Measurements from ENCODE around the gene SEL1L3. TPM values are rescaled to one million over a fixed set of nuclear protein-coding genes. Genes with fewer than 3 reads are reported as not detected.

Gene SEL1L3
- total and polyA plus RNA-seq, 2 of the 13 experiments (the other 11 are each of a cell fraction or from before 2014, with no cell fraction given) = 0.28 to 1.1 TPM

DNA sequence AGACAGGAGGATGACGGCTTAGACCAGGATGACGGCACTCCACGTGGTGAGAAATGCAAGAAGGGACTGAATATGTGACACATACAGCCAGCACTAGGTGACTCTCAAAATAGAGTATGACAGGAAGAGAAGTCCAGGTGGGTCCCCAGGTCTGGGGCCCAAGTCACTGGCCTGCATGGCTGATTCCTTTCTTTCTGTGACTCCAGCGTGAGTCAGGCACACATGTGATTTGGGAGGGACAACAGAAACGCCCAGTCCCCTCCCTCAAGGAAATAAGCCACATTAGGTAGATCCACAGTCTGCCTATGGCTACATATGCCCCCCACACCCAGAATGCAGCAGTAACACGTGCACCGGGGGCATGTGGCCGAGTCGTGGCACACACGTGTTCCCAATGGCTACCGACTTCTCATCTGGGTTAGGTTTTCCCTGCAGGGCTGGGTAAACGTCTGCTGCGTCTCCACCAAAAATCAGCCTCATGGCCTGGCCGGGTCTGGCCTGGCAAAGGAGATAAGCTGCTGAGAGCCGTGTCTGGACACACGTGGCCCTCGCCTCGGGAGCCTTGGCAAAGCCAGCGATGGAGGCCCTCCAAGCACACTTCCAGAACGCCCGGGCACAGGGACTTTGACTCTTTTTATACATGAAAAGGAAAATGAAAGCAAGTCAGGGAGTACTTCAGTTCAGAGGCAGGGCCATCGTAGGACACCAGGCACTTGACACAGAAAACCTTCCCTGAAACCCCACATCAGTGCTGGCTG, 19.3 kb downstream of the SEL1L3 start:
- no peak for FAIRE-seq
- H2AFZ ChIP-seq (ENCODE audit: low read length) = no peak overlapping the region
- DNase-seq (ENCODE audit: low spot score) = no peak
- BruUV-seq (replicated peaks) = no TSS peak
- POLR2A ChIA-PET = no interaction called here
- CTCF ChIA-PET (ENCODE audit: low intra/inter-chr PET ratio, low total read pairs) = no interaction called here
- H3K9me3 ChIP-seq (ENCODE audit: low read length) = no peaks in the 10 kb centered on the region
- in situ Hi-C loops (cut with HindIII; ENCODE audit: extremely low pct_ligation_motif_present, low pct_unique_long_range_greater_than_20kb) (no loop called here), intact Hi-C loops (cut with micrococcal nuclease; ENCODE audit: unreplicated experiment) (no loop called here)
- no peak for TF ChIP-seq NR3C1 (CRISPR knock-in tag; IDR thresholded peaks at IDR 0.05)
- TF ChIP-seq, protein P1, sequence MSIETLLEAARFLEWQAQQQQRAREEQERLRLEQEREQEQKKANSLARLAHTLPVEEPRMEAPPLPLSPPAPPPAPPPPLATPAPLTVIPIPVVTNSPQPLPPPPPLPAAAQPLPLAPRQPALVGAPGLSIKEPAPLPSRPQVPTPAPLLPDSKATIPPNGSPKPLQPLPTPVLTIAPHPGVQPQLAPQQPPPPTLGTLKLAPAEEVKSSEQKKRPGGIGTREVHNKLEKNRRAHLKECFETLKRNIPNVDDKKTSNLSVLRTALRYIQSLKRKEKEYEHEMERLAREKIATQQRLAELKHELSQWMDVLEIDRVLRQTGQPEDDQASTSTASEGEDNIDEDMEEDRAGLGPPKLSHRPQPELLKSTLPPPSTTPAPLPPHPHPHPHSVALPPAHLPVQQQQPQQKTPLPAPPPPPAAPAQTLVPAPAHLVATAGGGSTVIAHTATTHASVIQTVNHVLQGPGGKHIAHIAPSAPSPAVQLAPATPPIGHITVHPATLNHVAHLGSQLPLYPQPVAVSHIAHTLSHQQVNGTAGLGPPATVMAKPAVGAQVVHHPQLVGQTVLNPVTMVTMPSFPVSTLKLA (IDR thresholded peaks at IDR 0.05) = peak; percentile 72
- 0 out of 2 replicates have a peak overlapping the region, but pooled peaks have one; percentile 12 for H3K4me2 ChIP-seq (ENCODE audit: low read depth, low read length)
- no peaks in the 10 kb centered on the region for H3K36me3 ChIP-seq (replicated peaks in 1 of 2; ENCODE audit: control insufficient read depth in 1 of 2, insufficient read depth in 2 of 2, low read length in 2 of 2)
- H3K27ac ChIP-seq (ENCODE audit: extremely low read length, insufficient read depth, low read length) = no peak overlapping the region
- H3K27me3 ChIP-seq (ENCODE audit: control insufficient read depth in 1 of 2, insufficient read depth in 2 of 2, low read length in 2 of 2) = no peaks in the 10 kb centered on the region
- no peaks in the 10 kb centered on the region for H3K79me2 ChIP-seq (ENCODE audit: insufficient read depth, low read length)
- peak; percentile 41; the same call in 1 of the 3 replicates for ATAC-seq
- H4K20me1 ChIP-seq (ENCODE audit: insufficient read depth, low read length) = no peaks in the 10 kb centered on the region
- H3K4me3 ChIP-seq (replicated peaks in 1 of 3; ENCODE audit: insufficient read depth in 1 of 3, low read depth in 2 of 3, low read length in 3 of 3) = no peak overlapping the region
- H3K9ac ChIP-seq (ENCODE audit: insufficient read depth, low read depth, low read length) = no peak overlapping the region
- 39% methylated on average over 10 of the region's 22 CpGs for WGBS (ENCODE audit: low lambda C conversion rate)
- H3K4me1 ChIP-seq (ENCODE audit: insufficient read depth, low read length) = no peaks in the 10 kb centered on the region

DNA sequence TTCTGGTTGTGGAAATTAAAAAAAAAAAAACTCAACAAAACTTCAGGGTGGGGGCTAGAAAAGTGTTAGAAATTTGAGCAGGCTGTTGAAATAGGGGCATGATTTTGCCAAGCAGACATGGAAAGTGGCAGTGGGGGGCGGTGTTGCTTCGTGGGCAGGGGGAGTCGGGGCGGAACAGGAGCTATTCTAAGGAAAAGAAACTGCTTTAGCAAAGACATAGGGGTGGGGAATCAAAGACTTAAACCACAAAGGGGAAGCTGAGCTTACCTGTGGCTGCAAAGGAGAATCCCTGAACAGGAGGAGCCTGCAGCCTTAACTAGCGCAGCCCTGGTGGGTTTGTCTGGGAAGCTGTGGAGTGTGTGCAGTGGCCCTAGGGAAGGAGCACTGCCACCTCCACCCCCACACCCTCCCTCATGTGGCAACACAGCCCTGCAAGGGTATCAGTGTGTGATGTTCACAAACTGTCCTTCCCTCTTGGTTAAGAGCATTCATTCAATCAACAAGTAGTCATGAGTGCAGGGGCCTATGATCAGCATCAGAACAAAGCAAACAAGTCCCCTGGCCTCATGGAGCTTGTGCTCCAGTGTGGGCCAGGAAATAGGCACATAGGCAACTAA, 20.5 kb downstream of the SEL1L3 start:
- ChIA-PET CTCF (ENCODE audit: low intra/inter-chr PET ratio, low total read pairs) (no interaction called here), POLR2A (no interaction called here)
- H3K36me3 ChIP-seq (replicated peaks in 1 of 2; ENCODE audit: control insufficient read depth in 1 of 2, insufficient read depth in 2 of 2, low read length in 2 of 2) = no peaks in the 10 kb centered on the region
- H3K4me2 ChIP-seq (ENCODE audit: low read depth, low read length) = no peak overlapping the region
- BruUV-seq (replicated peaks) = no TSS peak
- WGBS (ENCODE audit: low lambda C conversion rate) = 79% methylated on average over 5 of the region's 5 CpGs
- H3K4me3 ChIP-seq (replicated peaks in 1 of 3; ENCODE audit: insufficient read depth in 1 of 3, low read depth in 2 of 3, low read length in 3 of 3) = no peak overlapping the region
- no peaks in the 10 kb centered on the region for H3K9me3 ChIP-seq (ENCODE audit: low read length)
- FAIRE-seq (no peak), DNase-seq (ENCODE audit: low spot score) (no peak), ATAC-seq (no peak)
- H3K27me3 ChIP-seq (ENCODE audit: control insufficient read depth in 1 of 2, insufficient read depth in 2 of 2, low read length in 2 of 2) = no peaks in the 10 kb centered on the region
- H4K20me1 ChIP-seq (ENCODE audit: insufficient read depth, low read length) = no peaks in the 10 kb centered on the region
- no peaks in the 10 kb centered on the region for H3K79me2 ChIP-seq (ENCODE audit: insufficient read depth, low read length)
- no peak overlapping the region for H3K27ac ChIP-seq (ENCODE audit: extremely low read length, insufficient read depth, low read length)
- no peak overlapping the region for H3K9ac ChIP-seq (ENCODE audit: insufficient read depth, low read depth, low read length)
- no peaks in the 10 kb centered on the region for H3K4me1 ChIP-seq (ENCODE audit: insufficient read depth, low read length)
- TF ChIP-seq ZNF792 (CRISPR knock-in tag; IDR thresholded peaks at IDR 0.05) = no peak
- TF ChIP-seq, protein P2, sequence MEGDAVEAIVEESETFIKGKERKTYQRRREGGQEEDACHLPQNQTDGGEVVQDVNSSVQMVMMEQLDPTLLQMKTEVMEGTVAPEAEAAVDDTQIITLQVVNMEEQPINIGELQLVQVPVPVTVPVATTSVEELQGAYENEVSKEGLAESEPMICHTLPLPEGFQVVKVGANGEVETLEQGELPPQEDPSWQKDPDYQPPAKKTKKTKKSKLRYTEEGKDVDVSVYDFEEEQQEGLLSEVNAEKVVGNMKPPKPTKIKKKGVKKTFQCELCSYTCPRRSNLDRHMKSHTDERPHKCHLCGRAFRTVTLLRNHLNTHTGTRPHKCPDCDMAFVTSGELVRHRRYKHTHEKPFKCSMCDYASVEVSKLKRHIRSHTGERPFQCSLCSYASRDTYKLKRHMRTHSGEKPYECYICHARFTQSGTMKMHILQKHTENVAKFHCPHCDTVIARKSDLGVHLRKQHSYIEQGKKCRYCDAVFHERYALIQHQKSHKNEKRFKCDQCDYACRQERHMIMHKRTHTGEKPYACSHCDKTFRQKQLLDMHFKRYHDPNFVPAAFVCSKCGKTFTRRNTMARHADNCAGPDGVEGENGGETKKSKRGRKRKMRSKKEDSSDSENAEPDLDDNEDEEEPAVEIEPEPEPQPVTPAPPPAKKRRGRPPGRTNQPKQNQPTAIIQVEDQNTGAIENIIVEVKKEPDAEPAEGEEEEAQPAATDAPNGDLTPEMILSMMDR (CRISPR knock-in tag; IDR thresholded peaks at IDR 0.05) = peak; percentile 22; the same call in 1 of the 2 replicates
- no peak overlapping the region for H2AFZ ChIP-seq (ENCODE audit: low read length)
- intact Hi-C loops (cut with micrococcal nuclease; ENCODE audit: unreplicated experiment) = no loop called here
- in situ Hi-C loops (cut with HindIII; ENCODE audit: extremely low pct_ligation_motif_present, low pct_unique_long_range_greater_than_20kb) = no loop called here

Measured in HepG2 (cell line).